ENCODE data around the gene YIPF2. TPM values are rescaled to one million over a fixed set of nuclear protein-coding genes. Genes with fewer than 3 reads are reported as not detected.

Gene YIPF2
- total and polyA plus RNA-seq, 8 donors: 31.9 to 77.6 (median 37.1) TPM

DNA sequence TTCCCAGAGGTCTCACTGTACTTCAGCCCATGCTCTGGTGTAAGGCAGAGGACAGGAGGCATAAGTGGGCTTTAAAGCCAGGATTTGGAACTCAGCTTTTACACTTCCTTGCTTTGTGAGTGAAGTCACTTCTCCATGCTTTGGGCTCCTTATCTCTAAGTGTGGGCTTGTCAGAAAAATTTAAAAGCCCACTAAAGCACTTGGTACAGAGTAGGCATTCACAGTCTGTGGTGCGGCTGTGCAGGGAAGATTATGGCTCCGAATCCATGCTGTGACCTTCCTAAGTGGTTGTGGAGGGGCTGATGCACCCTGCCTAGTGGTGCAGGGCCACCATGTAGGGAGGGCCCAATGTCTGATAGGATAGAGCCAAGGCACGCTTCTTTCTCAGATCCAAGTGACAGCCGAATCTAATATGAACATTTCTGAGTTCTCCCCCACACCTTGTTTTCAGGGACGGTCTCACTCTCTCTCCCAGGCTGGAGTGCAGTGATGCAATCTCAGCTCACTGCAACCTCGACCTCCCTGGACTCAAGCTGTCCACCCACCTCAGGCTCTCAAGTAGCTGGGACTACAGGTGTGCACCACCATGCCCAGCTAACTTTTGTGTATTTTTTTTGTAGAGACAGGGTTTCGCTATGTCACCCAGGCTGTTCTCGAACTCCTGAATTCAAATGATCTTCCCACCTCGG lies 7.1 kb upstream of the YIPF2 start:
- Histone ChIP-seq H3K27me3 (no peaks in the 10 kb centered on the region), H3K36me3 (peaks cover 0 to 11% of the 10 kb centered on the region in 2 donors), H3K9me3 (no peaks in the 10 kb centered on the region), H3K4me1 (peaks cover 0 to 17% of the 10 kb centered on the region in 2 donors), H3K27ac (no peak overlapping the region), H3K4me3 (no peak overlapping the region)
- intact Hi-C loops (cut with DNase I): loop anchor here in 1 of 2 donors (10.0 kb wide), 1 partner anchor 89 kb away; no protein-coding TSS in a partner anchor
- no peak for TF ChIP-seq CTCF (IDR thresholded peaks at IDR 0.05)
- ATAC-seq (no peak), DNase-seq (no peak)

- H3K4me1 ChIP-seq: peaks cover 15 to 39% of the 10 kb centered on the region in 2 donors
- peaks cover 0 to 22% of the 10 kb centered on the region in 2 donors for H3K36me3 ChIP-seq
- TF ChIP-seq CTCF (IDR thresholded peaks at IDR 0.05): no peak
- no peaks in the 10 kb centered on the region for H3K9me3 ChIP-seq
- DNase-seq: peak in 1 of 4 donors; percentile 80
- ATAC-seq: peak; percentile 2
- intact Hi-C loops (cut with DNase I): no loop called here
- peak overlapping the region; percentile 89 to 98 for H3K4me3 ChIP-seq
- no peaks in the 10 kb centered on the region for H3K27me3 ChIP-seq
- H3K27ac ChIP-seq: peak overlapping the region in 1 of 2 donors; percentile 77
Measured at GRCh38 chr19:10929402-10929794, 959 bp upstream of the YIPF2 start.

DNA sequence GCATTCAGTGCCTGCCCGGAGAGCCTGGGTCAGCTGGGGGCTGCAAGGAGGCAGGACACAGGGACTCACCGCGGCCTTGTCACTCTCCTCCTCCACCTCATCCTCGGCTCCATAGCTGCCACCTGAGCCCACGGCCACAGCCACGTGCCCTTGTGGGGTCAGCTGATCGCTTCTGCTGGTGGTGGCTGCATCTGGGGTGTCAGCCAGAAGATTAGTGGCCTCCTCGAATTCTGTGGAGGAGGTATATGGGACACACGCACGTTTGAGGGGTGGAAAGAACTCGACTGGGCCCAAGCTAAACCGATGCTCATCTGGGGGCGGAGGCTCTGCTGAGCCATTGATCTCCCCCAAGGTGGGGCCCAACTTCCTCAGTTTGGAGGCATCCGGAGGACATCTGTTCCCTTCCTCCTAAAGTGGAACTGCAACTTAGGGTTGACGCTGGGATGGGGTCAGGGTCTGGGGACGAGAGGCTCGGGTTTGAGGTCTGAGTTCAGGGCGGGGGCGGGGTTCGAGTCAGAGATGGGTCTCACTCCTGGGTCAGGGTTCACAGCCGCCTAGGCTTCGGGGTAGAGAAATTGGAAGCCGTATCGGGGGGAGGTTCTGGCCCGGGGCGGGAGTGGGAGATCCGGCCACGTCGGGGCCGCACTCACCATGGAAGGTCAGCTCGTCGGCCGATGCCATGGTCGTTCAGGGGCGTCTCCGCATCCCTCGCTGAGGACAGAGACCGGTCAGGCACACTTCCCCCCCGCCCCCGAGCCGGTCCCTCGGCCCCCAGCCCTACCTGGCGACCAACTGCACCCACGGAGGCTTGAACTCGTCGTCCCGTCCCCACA lies 493 bp downstream of the YIPF2 start:
- peak; percentile 3 for ATAC-seq
- Histone ChIP-seq H3K4me3 (peak overlapping the region; percentile 89 to 98), H3K36me3 (peaks cover 0 to 36% of the 10 kb centered on the region in 2 donors), H3K4me1 (peaks cover 15 to 39% of the 10 kb centered on the region in 2 donors), H3K27me3 (no peaks in the 10 kb centered on the region), H3K27ac (peak overlapping the region; percentile 71 to 77), H3K9me3 (no peaks in the 10 kb centered on the region)
- intact Hi-C loops (cut with DNase I): no loop called here
- DNase-seq: no peak
- TF ChIP-seq CTCF (IDR thresholded peaks at IDR 0.05): no peak

DNA sequence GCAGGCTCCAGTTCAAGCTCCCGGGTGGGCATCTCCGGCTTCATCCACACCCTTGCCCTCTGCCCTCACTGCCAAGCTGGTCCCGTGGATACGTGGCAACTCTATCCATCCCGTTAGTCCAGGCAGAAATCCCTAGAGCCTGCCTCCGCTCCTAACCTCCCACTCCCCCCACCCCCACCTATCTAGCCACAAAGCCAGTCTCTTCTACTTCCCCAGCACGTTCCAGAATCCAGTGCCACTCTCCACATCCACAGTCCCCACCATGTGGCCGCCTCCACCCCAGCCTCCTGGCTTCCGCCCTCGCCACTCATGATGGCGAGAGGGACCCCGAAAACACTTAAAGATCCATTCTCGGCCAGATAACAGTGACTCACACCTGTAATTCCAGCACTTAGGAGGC lies 3.8 kb downstream of the YIPF2 start:
- Histone ChIP-seq H3K27ac (no peak overlapping the region), H3K36me3 (peaks cover 0 to 59% of the 10 kb centered on the region in 2 donors), H3K27me3 (no peaks in the 10 kb centered on the region), H3K4me3 (no peak overlapping the region), H3K4me1 (peaks cover 10 to 18% of the 10 kb centered on the region in 2 donors), H3K9me3 (no peaks in the 10 kb centered on the region)
- ATAC-seq (no peak), DNase-seq (no peak)
- no peak for TF ChIP-seq CTCF (IDR thresholded peaks at IDR 0.05)
- intact Hi-C loops (cut with DNase I): no loop called here
